Natural killer cell (primary cell): ENCODE results near the gene TMEM184C. TPM values are rescaled to one million over a fixed set of nuclear protein-coding genes. Genes with fewer than 3 reads are reported as not detected.
A peak's percentile ranks its signal among the peaks of the same experiment; 100 is the strongest.

ENCODE experiments used
- ATAC-seq, 3 donors: fragments of 150-1000 bp in 2 of 3; fragments of 200-7000 bp in 1 of 3; cut with Tn5 transposase; 1 replicate in 1 of 3; 2 replicates in 2 of 3; pipeline ENCODE4 v1.10.0; 2021; ENCODE audit warnings: mild to moderate bottlenecking in 2 of 3, moderate library complexity in 2 of 3
- DNase-seq, 2 donors: peaks; one replicate each; pipeline versions ENCODE4 v3.0.0 to v3.0.0-alpha.2; 2013 to 2021; ENCODE audit warnings: mixed read lengths in 1 of 2
- H3K27ac ChIP-seq: one replicate; pipeline ENCODE4 v1.5.1; 2013; ENCODE audit warnings: mild to moderate bottlenecking, low read length
- H3K27me3 ChIP-seq: one replicate; pipeline ENCODE4 v1.6.1; 2013; ENCODE audit warnings: low read length; ENCODE audit not compliant: control insufficient read depth, insufficient read depth
- H3K36me3 ChIP-seq: one replicate; pipeline ENCODE4 v1.6.1; 2013; ENCODE audit warnings: low read length; ENCODE audit not compliant: control insufficient read depth, insufficient read depth
- H3K4me1 ChIP-seq: one replicate; pipeline ENCODE4 v1.6.1; 2013; ENCODE audit warnings: low read length; ENCODE audit not compliant: control insufficient read depth, insufficient read depth
- H3K4me3 ChIP-seq: one replicate; pipeline ENCODE4 v1.5.1; 2013; ENCODE audit warnings: low read length
- H3K9me3 ChIP-seq: one replicate; pipeline ENCODE4 v1.6.1; 2013; ENCODE audit warnings: low read length; ENCODE audit not compliant: control insufficient read depth, insufficient read depth
- H3K27ac Mint-ChIP-seq, 2 donors: one replicate each; pipeline ENCODE4 v1.8.0; 2022; ENCODE audit warnings: mild to moderate bottlenecking in 2 of 2, mixed read lengths in 2 of 2, moderate library complexity in 1 of 2
- H3K27me3 Mint-ChIP-seq, 2 donors: one replicate each; pipeline ENCODE4 v1.8.0; 2022; ENCODE audit warnings: low read depth in 2 of 2, mixed read lengths in 2 of 2
- H3K36me3 Mint-ChIP-seq: one replicate; pipeline ENCODE4 v1.8.0; 2022; ENCODE audit warnings: mixed read lengths
- H3K4me1 Mint-ChIP-seq, 2 donors: one replicate each; pipeline ENCODE4 v1.8.0; 2022; ENCODE audit warnings: mixed read lengths in 2 of 2
- H3K4me3 Mint-ChIP-seq: one replicate; pipeline ENCODE4 v1.8.0; 2022; ENCODE audit warnings: mild to moderate bottlenecking, moderate library complexity, mixed read lengths
- H3K9me3 Mint-ChIP-seq, 2 donors: one replicate each; pipeline ENCODE4 v1.8.0; 2022; ENCODE audit warnings: mixed read lengths in 2 of 2
- WGBS: methylation state at CpG from one replicate; pipeline ENCODE4 v1.1.7; 2013; ENCODE audit warnings: missing lambda C conversion rate; ENCODE audit not compliant: insufficient coverage; 5-methylcytosine and 5-hydroxymethylcytosine counted together
- intact Hi-C: fragments of 100-400 bp; cut with micrococcal nuclease; formaldehyde crosslinking; loops from one replicate; pipeline ENCODE4 v1.14.2; 2022
- total RNA-seq, 4 donors: library from RNA; stranded (reverse); fragments of 120-200 nt in 1 of 4; gene quantifications; one replicate each; pipeline versions ENCODE4 v1.2.3 to v1.2.4, GENCODE V29; 2013 to 2022
- TF ChIP-seq, protein P1 (sequence below): fragments of 200-600 bp; IDR thresholded peaks from one replicate; pipeline ENCODE4 v1.8.0; 2022; ENCODE audit warnings: antibody characterized with exemption

Gene TMEM184C
- total RNA-seq, 3 donors from 2014 or later (not counting 1 experiment from before 2014, with no cell fraction given): 14.4 to 15.5 (median 15.1) TPM

DNA sequence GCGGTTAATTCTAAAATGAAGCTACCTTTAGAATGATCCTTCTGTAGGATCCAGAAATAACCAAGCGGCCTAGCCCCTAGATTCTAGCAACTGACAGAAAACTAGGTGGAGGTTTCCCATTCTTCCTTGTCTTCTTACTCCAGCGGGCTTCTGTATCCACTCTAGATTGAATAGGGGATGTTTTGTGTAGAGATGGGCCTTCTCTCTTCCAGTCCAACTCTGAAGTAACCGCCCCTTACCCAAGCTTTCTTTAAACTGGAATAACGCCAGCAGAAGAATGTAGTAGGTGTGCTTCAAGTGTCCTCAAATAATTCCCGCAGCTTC is 386 bp upstream of the TMEM184C start:
- Histone ChIP-seq H3K9me3 (no peaks in the 10 kb centered on the region), H3K27ac (peak overlapping the region; percentile 80), H3K36me3 (no peaks in the 10 kb centered on the region), H3K27me3 (no peaks in the 10 kb centered on the region), H3K4me1 (peaks cover 20% of the 10 kb centered on the region), H3K4me3 (peak overlapping the region; percentile 54)
- intact Hi-C loops: loop anchor here (1.0 kb wide), 2 partner anchors 67 to 250 kb away; partner anchors contain the start of gene PRMT9
- Mint-ChIP-seq H3K36me3 (peaks cover 8% of the 10 kb centered on the region), H3K27ac (peak overlapping the region; percentile 96 to 99), H3K9me3 (no peaks in the 10 kb centered on the region), H3K4me3 (peak overlapping the region; percentile 99), H3K4me1 (peaks cover 30% of the 10 kb centered on the region in 2 donors), H3K27me3 (peaks cover 9 to 36% of the 10 kb centered on the region in 2 donors)
- DNase-seq: no peak
- ATAC-seq: peak in 1 of 3 donors; percentile 1
- WGBS: 47% methylated on average over 4 of the region's 6 CpGs
- TF ChIP-seq, protein P1, sequence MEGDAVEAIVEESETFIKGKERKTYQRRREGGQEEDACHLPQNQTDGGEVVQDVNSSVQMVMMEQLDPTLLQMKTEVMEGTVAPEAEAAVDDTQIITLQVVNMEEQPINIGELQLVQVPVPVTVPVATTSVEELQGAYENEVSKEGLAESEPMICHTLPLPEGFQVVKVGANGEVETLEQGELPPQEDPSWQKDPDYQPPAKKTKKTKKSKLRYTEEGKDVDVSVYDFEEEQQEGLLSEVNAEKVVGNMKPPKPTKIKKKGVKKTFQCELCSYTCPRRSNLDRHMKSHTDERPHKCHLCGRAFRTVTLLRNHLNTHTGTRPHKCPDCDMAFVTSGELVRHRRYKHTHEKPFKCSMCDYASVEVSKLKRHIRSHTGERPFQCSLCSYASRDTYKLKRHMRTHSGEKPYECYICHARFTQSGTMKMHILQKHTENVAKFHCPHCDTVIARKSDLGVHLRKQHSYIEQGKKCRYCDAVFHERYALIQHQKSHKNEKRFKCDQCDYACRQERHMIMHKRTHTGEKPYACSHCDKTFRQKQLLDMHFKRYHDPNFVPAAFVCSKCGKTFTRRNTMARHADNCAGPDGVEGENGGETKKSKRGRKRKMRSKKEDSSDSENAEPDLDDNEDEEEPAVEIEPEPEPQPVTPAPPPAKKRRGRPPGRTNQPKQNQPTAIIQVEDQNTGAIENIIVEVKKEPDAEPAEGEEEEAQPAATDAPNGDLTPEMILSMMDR: no peak

DNA sequence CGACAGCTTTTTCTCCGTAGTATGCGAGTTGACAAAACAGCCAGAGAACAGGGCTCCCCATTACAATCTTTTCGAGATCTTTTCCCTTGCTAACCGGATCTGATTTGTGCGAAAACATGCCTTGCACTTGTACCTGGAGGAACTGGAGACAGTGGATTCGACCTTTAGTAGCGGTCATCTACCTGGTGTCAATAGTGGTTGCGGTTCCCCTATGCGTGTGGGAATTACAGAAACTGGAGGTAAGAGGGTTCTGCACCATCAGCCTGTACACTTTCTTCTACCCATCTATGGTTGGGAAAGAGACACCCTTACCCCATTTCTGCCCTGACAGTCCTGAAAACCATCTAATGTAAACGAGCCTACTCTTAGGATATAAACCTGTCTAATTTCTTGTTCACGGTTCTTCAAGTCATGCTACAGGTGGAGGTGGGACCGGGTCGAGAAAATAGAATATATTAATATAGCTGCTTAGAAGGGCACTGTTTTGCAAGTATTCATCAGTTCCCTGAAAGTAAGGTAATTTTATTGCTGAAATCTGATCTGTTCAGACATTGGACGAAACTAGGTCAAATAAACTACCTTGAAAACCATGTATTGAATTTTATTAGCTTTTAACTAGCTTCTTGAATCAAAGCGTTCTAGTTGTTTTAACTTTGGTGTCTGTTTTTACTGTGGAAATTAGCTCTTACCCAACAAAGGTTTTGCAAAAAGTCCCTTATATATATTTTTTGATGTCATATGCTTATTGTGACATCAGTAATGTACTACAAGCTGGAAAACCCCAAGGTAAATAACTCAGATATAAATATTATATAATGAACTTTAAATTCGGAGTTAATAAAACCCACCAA is 869 bp downstream of the TMEM184C start:
- Mint-ChIP-seq H3K9me3 (no peaks in the 10 kb centered on the region), H3K4me1 (peaks cover 30% of the 10 kb centered on the region in 2 donors), H3K27ac (peak overlapping the region; percentile 96 to 99), H3K4me3 (peak overlapping the region; percentile 99), H3K36me3 (peaks cover 8% of the 10 kb centered on the region), H3K27me3 (peaks cover 9 to 24% of the 10 kb centered on the region in 2 donors)
- ATAC-seq: no peak
- H3K9me3 ChIP-seq: no peaks in the 10 kb centered on the region
- no peaks in the 10 kb centered on the region for H3K27me3 ChIP-seq
- H3K4me3 ChIP-seq: peak overlapping the region; percentile 54
- peak in 1 of 2 donors; percentile 31 for DNase-seq
- TF ChIP-seq, protein P1: no peak
- H3K27ac ChIP-seq: peak overlapping the region; percentile 80
- peaks cover 20% of the 10 kb centered on the region for H3K4me1 ChIP-seq
- peaks cover 5% of the 10 kb centered on the region for H3K36me3 ChIP-seq
- intact Hi-C loops: loop anchor here (1.0 kb wide), 2 partner anchors 66 to 249 kb away; partner anchors contain the start of gene PRMT9
- 8% methylated on average over 13 of the region's 17 CpGs for whole genome bisulfite sequencing

DNA sequence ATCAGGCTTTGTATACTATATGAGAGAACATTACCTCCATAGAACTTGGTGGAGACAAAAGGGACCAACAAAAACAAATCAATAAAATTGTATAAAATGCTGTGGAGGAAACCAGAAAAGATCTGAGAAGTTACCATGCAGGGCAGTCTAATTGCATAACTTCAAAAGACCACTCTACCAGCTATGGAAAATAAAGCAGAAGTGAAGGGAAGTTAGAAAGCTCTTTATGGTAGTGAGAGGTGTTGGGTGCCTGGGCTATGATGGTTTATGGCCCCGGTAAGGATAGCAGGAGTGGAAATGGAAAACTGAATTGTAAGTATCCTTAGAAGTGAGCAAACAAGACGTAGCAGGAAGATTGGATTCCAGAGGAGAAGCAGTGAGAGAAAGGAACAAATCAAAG is 3.1 kb downstream of the TMEM184C start:
- intact Hi-C loops: no loop called here
- Mint-ChIP-seq H3K27me3 (peaks cover 0 to 3% of the 10 kb centered on the region in 2 donors), H3K27ac (peak overlapping the region in 1 of 2 donors; percentile 72), H3K4me1 (peaks cover 30% of the 10 kb centered on the region in 2 donors), H3K4me3 (peak overlapping the region; percentile 32), H3K36me3 (peaks cover 11% of the 10 kb centered on the region), H3K9me3 (no peaks in the 10 kb centered on the region)
- peaks cover 22% of the 10 kb centered on the region for H3K36me3 ChIP-seq
- no peak overlapping the region for H3K4me3 ChIP-seq
- H3K4me1 ChIP-seq: peaks cover 20% of the 10 kb centered on the region
- ATAC-seq (no peak), DNase-seq (no peak)
- TF ChIP-seq, protein P1: no peak
- 90% methylated on average over 2 of the region's 2 CpGs for WGBS
- no peaks in the 10 kb centered on the region for H3K9me3 ChIP-seq
- H3K27me3 ChIP-seq: no peaks in the 10 kb centered on the region
- no peak overlapping the region for H3K27ac ChIP-seq
